GM12892 (cell line): ENCODE results near the gene ABLIM1.
A peak's percentile ranks its signal among the peaks of the same experiment; 100 is the strongest.

Experiments used
- DNase-seq: peaks from one replicate; pipeline ENCODE4 v3.0.0; 2011; ENCODE audit not compliant: insufficient read length
- FAIRE-seq: peaks from 2 replicates; lab custom pipeline; 2011; peaks lifted over from hg19 to GRCh38; lab: Jason Lieb, UNC
- POLR2A ChIP-seq: IDR thresholded peaks from 2 replicates; pipeline ENCODE4 v1.6.1; 2011; ENCODE audit warnings: low read depth, low read length, control low read depth
- POLR2AphosphoS5 ChIP-seq: IDR thresholded peaks from 2 replicates; pipeline ENCODE4 v1.6.1; 2011; ENCODE audit warnings: low read depth, low read length, control low read depth
- TAF1 ChIP-seq: IDR thresholded peaks from 2 replicates; pipeline ENCODE4 v1.6.1; 2011; ENCODE audit warnings: low read depth, mild to moderate bottlenecking, control low read depth, low read length, borderline replicate concordance

ABLIM1 gene

GRCh38 chr10:114545071-114545470, 113.0 kb downstream of the ABLIM1 start:
- TF ChIP-seq TAF1, result no peak
- no peak for TF ChIP-seq POLR2A
- TF ChIP-seq POLR2AphosphoS5, result no peak
- FAIRE-seq, result peak; percentile 53
- DNase-seq, result no peak

- DNase-seq (peak; percentile 65), FAIRE-seq (peak; percentile 97)
- 0 out of 2 replicates have a peak, but pooled peaks have one; percentile 20 for TF ChIP-seq TAF1
- 0 out of 2 replicates have a peak, but pooled peaks have one; percentile 22 for TF ChIP-seq POLR2AphosphoS5
- peak; percentile 71 for TF ChIP-seq POLR2A
Measured at GRCh38 chr10:114544045-114544659, 113.9 kb downstream of the ABLIM1 start.

DNA sequence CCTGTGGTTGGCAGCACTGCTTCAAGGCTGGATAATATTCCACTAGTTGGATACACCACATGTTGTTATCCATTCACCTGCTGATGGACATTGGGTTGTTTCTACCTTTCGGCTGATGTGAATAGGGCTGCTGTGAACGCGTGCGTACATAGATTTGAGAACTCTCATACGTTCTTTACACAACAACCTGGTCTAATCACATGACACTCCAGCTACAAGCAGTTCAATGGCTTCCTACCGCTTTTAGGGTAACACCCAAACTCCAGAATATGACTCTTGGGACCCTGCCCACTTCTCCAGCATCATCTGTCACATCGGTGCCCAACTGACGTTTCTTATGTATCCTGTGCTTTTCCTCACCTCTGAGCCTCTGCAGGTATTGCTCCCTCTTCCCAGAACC, 114.6 kb downstream of the ABLIM1 start:
- TF ChIP-seq POLR2AphosphoS5, result no peak
- no peak for TF ChIP-seq TAF1
- no peak for TF ChIP-seq POLR2A
- DNase-seq, result no peak
- FAIRE-seq, result peak; percentile 61

GRCh38 chr10:114542373-114542772, 115.7 kb downstream of the ABLIM1 start:
- FAIRE-seq (no peak), DNase-seq (no peak)
- TF ChIP-seq POLR2AphosphoS5, result no peak
- TF ChIP-seq POLR2A, result no peak
- TF ChIP-seq TAF1, result no peak

DNA sequence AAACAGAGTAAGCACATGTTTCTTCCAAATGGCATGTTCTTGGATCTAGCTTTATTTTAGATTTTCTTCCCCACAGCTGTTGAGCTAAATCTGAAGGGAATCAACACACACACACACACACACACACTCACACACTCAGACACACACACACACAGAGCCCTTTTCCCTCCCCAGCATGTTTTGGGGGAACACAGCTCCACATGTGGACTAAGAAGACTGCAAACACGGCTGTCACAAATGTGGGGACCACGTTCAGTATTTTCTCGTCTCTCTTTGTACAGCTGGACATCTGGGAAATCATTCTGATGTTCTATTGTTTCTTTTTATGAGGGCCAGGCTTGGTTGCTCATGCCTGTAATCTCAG, 116.3 kb downstream of the ABLIM1 start:
- no peak for FAIRE-seq
- TF ChIP-seq POLR2AphosphoS5 (no peak), TAF1 (no peak), POLR2A (no peak)
- no peak for DNase-seq

DNA sequence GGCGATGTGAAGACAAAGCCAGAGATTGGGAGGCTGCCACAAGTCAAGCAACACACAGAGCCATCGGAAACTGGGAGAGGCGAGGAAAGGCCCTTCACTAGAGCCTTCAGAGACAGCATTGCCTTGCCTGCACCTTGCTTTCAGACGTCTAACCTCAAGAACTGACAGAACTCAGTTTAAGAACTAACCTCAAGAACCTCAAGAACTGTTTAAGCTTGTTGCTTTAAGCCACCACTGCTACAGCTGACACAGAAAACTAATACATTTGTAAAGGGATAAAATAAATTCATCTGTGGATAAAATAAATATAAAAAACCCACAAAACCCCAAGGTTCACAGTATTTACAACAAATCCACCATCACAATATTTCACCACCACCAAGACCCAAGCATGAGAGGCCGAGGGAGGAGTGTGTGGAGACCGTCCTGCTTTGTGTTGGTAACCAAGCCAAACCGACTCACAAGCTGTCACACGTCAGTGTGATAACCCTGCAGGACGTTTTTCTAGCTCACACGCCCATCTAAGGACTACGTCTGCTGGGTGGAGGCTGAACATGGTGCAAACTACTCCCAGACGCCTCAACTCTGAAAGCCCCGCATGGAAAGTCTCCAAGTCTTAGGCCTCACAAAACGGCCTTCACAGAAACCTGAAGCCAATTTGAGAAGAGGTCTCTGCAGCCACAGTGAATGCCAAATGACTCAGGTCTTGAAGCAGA, 116.8 kb downstream of the ABLIM1 start:
- TF ChIP-seq TAF1 (no peak), POLR2A (no peak), POLR2AphosphoS5 (no peak)
- FAIRE-seq (peak; percentile 40), DNase-seq (no peak)

DNA sequence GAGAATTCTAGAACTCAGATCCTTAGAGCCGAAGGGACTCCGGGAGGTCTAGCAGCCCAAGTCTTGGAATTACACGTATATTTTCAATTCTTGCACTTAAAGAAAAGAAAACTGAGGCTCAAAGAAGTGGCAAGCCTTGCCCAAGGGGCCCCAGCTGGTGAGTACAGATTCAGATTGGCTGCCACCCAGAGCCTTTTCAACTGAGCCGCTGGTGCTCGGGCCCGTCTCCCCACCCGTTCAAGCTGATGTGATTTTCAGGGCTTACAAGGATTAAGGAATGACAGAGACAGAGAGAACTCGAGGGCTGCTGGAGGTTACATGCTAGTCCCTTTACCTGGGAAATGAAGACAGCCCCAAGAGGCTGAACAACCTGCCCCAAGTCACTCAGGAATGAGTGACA, 117.8 kb downstream of the ABLIM1 start:
- DNase-seq (no peak), FAIRE-seq (no peak)
- TF ChIP-seq POLR2A (no peak), TAF1 (no peak), POLR2AphosphoS5 (no peak)

GRCh38 chr10:114539623-114540022, 118.5 kb downstream of the ABLIM1 start:
- DNase-seq (no peak), FAIRE-seq (no peak)
- TF ChIP-seq POLR2A (no peak), POLR2AphosphoS5 (no peak), TAF1 (no peak)

GRCh38 chr10:114538181-114538906, 119.7 kb downstream of the ABLIM1 start:
- FAIRE-seq (peak; percentile 76), DNase-seq (no peak)
- TF ChIP-seq POLR2A (no peak), POLR2AphosphoS5 (no peak), TAF1 (no peak)

DNA sequence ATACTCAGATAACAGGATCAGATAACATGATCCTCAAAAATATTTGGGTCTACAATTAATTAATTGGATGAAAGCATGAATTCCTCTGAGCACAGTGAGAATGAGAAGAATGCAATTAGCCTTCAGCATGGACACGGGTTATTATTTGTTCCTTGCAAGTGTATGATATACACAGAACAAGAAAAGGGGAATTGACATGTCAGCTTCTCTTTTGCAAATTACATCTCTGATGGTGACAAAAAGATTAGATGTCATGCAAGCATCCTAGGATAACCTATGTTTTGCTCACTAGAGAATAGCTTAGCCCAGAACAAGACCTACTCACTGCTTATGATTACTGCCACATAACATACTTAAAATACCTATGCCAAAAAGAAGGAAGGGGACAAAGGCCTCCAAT, 120.3 kb downstream of the ABLIM1 start:
- no peak for DNase-seq
- TF ChIP-seq POLR2AphosphoS5 (no peak), TAF1 (no peak), POLR2A (no peak)
- FAIRE-seq, result no peak

DNA sequence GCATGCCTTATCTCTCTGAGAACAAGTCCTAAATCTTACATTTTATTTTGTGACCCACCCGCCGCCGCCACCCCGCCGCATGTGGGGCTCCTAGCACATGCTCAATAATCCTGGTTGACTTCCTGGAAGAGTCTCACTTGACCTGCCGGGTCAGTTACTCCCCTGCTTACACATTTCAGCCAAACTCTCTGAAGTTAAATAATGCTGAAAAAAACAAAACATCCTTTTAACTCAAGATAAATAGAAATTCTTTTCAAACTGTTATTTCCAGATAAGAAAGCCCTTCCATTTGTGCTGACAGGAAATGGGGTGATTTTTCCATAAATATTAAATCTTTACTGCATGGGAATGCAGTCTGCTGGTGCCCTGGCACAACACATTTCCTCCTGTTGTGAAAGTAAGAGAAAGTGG, 123.5 kb downstream of the ABLIM1 start:
- DNase-seq, result no peak
- TF ChIP-seq POLR2AphosphoS5, result no peak
- TF ChIP-seq TAF1, result no peak
- TF ChIP-seq POLR2A, result no peak
- FAIRE-seq, result no peak

DNA sequence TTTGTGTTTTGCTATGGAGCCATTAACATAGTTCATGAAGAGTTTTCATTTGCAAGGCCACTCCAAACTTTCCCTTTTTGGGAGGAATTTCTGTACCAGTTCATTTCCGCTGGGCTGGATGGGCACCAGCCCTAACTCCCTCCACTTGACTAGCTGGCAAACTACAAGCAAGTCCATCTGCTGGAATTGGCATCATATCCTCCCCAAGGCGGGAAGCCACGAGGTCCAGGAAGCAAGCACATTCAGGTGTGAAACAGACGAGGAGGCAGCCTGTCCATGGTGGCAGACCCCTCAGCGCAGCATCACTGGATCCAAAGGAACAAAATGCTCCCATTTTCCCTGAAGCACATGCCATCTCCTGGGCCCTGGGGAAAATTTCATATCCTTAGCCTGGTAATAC, 125.8 kb downstream of the ABLIM1 start:
- FAIRE-seq (no peak), DNase-seq (no peak)
- no peak for TF ChIP-seq TAF1
